HEK293 (cell line): Measurements from ENCODE around the gene ZKSCAN4.
A peak's percentile ranks its signal among the peaks of the same experiment; 100 is the strongest.

Experiments
- BCL11A ChIP-seq: fragments of 450-650 bp; formaldehyde crosslinking; IDR thresholded peaks from 2 replicates; pipeline ENCODE4 v1.5.1; 2016; ENCODE audit warnings: low read depth, missing biosample characterization, missing genetic modification characterization
- KLF10 ChIP-seq: fragments of 450-650 bp; IDR thresholded peaks from 2 replicates; pipeline ENCODE4 v1.5.1; 2018; ENCODE audit warnings: missing biosample characterization, mild to moderate bottlenecking, missing genetic modification characterization
- KLF7 ChIP-seq: fragments of 450-650 bp; formaldehyde crosslinking; IDR thresholded peaks from 2 replicates; pipeline ENCODE4 v1.5.1; 2016; ENCODE audit warnings: missing biosample characterization, missing genetic modification characterization, borderline replicate concordance
- REPIN1 ChIP-seq: fragments of 450-650 bp; formaldehyde crosslinking; IDR thresholded peaks from 2 replicates; pipeline ENCODE4 v1.5.1; 2017; ENCODE audit warnings: missing biosample characterization, missing genetic modification characterization, low read depth
- SP7 ChIP-seq: fragments of 450-650 bp; formaldehyde crosslinking; IDR thresholded peaks from 2 replicates; pipeline ENCODE4 v1.5.1; 2016; ENCODE audit warnings: missing biosample characterization, missing genetic modification characterization
- ZBTB1 ChIP-seq: fragments of 450-650 bp; formaldehyde crosslinking; IDR thresholded peaks from 2 replicates; pipeline ENCODE4 v1.5.1; 2016; ENCODE audit warnings: missing biosample characterization, missing genetic modification characterization
- ZBTB11 ChIP-seq: fragments of 450-650 bp; formaldehyde crosslinking; conservative IDR thresholded peaks from 2 replicates; pipeline ENCODE4 v1.5.1; 2016; ENCODE audit warnings: low read depth, missing biosample characterization, missing genetic modification characterization
- ZBTB17 ChIP-seq: fragments of 450-650 bp; formaldehyde crosslinking; IDR thresholded peaks from 2 replicates; pipeline ENCODE4 v1.5.1; 2016; ENCODE audit warnings: missing biosample characterization, missing genetic modification characterization
- ZFP69B ChIP-seq: fragments of 450-650 bp; formaldehyde crosslinking; IDR thresholded peaks from 2 replicates; pipeline ENCODE4 v1.5.1; 2016; ENCODE audit warnings: missing biosample characterization, missing genetic modification characterization
- ZNF112 ChIP-seq: fragments of 450-650 bp; formaldehyde crosslinking; IDR thresholded peaks from 2 replicates; pipeline ENCODE4 v1.5.0; 2017; ENCODE audit warnings: missing biosample characterization, missing genetic modification characterization
- ZNF121 ChIP-seq: fragments of 450-650 bp; formaldehyde crosslinking; IDR thresholded peaks from 2 replicates; pipeline ENCODE4 v1.5.1; 2016; ENCODE audit warnings: missing biosample characterization, missing genetic modification characterization
- ZNF140 ChIP-seq: fragments of 450-650 bp; formaldehyde crosslinking; IDR thresholded peaks from 2 replicates; pipeline ENCODE4 v1.5.1; 2016; ENCODE audit warnings: missing biosample characterization, missing genetic modification characterization
- ZNF202 ChIP-seq: fragments of 450-650 bp; formaldehyde crosslinking; IDR thresholded peaks from 2 replicates; pipeline ENCODE4 v1.5.1; 2016; ENCODE audit warnings: missing biosample characterization, missing genetic modification characterization, borderline replicate concordance
- ZNF248 ChIP-seq: fragments of 450-650 bp; formaldehyde crosslinking; IDR thresholded peaks from 2 replicates; pipeline ENCODE4 v1.5.1; 2017; ENCODE audit warnings: missing biosample characterization, missing genetic modification characterization
- ZNF391 ChIP-seq: fragments of 450-650 bp; formaldehyde crosslinking; IDR thresholded peaks from 2 replicates; pipeline ENCODE4 v1.5.1; 2016; ENCODE audit warnings: low read depth, missing biosample characterization, missing genetic modification characterization, borderline replicate concordance
- ZNF416 ChIP-seq: fragments of 450-650 bp; formaldehyde crosslinking; IDR thresholded peaks from 2 replicates; pipeline ENCODE4 v1.5.1; 2016; ENCODE audit warnings: missing biosample characterization, missing genetic modification characterization
- ZNF473 ChIP-seq: fragments of 450-650 bp; formaldehyde crosslinking; IDR thresholded peaks from 2 replicates; pipeline ENCODE4 v1.5.1; 2017; ENCODE audit warnings: missing biosample characterization, missing genetic modification characterization
- ZNF48 ChIP-seq: fragments of 450-650 bp; formaldehyde crosslinking; IDR thresholded peaks from 2 replicates; pipeline ENCODE4 v1.5.1; 2016; ENCODE audit warnings: missing biosample characterization, missing genetic modification characterization
- ZNF488 ChIP-seq: fragments of 450-650 bp; formaldehyde crosslinking; IDR thresholded peaks from 2 replicates; pipeline ENCODE4 v1.5.1; 2016; ENCODE audit warnings: missing biosample characterization, missing genetic modification characterization
- ZNF549 ChIP-seq: fragments of 450-650 bp; IDR thresholded peaks from 2 replicates; pipeline ENCODE4 v1.5.1; 2018; ENCODE audit warnings: missing biosample characterization, missing genetic modification characterization, mild to moderate bottlenecking, inconsistent platforms, moderate library complexity
- ZNF561 ChIP-seq: fragments of 450-650 bp; IDR thresholded peaks from 2 replicates; pipeline ENCODE4 v1.5.1; 2018; ENCODE audit warnings: missing biosample characterization, missing genetic modification characterization, borderline replicate concordance
- ZNF621 ChIP-seq: fragments of 450-650 bp; formaldehyde crosslinking; IDR thresholded peaks from 2 replicates; pipeline ENCODE4 v1.5.1; 2017; ENCODE audit warnings: missing biosample characterization, missing genetic modification characterization
- ZNF626 ChIP-seq: fragments of 450-650 bp; sonication (Bioruptor Pico); formaldehyde crosslinking; IDR thresholded peaks from 2 replicates; pipeline ENCODE4 v1.5.1; 2018; ENCODE audit warnings: missing biosample characterization, missing genetic modification characterization, inconsistent platforms
- ZNF660 ChIP-seq: fragments of 450-650 bp; IDR thresholded peaks from 2 replicates; pipeline ENCODE4 v1.5.1; 2018; ENCODE audit warnings: missing biosample characterization, mild to moderate bottlenecking, missing genetic modification characterization
- ZNF664 ChIP-seq: fragments of 450-650 bp; formaldehyde crosslinking; IDR thresholded peaks from 2 replicates; pipeline ENCODE4 v1.5.1; 2016; ENCODE audit warnings: missing biosample characterization, missing genetic modification characterization
- ZNF670 ChIP-seq: fragments of 450-650 bp; formaldehyde crosslinking; IDR thresholded peaks from 2 replicates; pipeline ENCODE4 v1.5.1; 2016; ENCODE audit warnings: missing biosample characterization, missing genetic modification characterization, low read depth
- ZNF701 ChIP-seq: fragments of 450-650 bp; formaldehyde crosslinking; IDR thresholded peaks from 2 replicates; pipeline ENCODE4 v1.5.1; 2016; ENCODE audit warnings: missing biosample characterization, missing genetic modification characterization
- ZNF704 ChIP-seq: fragments of 450-650 bp; formaldehyde crosslinking; IDR thresholded peaks from 2 replicates; pipeline ENCODE4 v1.5.1; 2016; ENCODE audit warnings: missing biosample characterization, missing genetic modification characterization
- ZNF76 ChIP-seq: fragments of 450-650 bp; formaldehyde crosslinking; IDR thresholded peaks from 2 replicates; pipeline ENCODE4; 2016; ENCODE audit warnings: low read depth, missing biosample characterization, missing genetic modification characterization, borderline replicate concordance
- TF ChIP-seq, protein P1 (sequence below): fragments of 450-650 bp; formaldehyde crosslinking; IDR thresholded peaks from 2 replicates; pipeline ENCODE4; 2016; ENCODE audit warnings: missing biosample characterization, missing genetic modification characterization
- TF ChIP-seq, protein P2 (sequence below): fragments of 450-650 bp; formaldehyde crosslinking; IDR thresholded peaks from 2 replicates; pipeline ENCODE4 v1.5.1; 2017; ENCODE audit warnings: missing biosample characterization, missing genetic modification characterization
- TF ChIP-seq, protein P3 (sequence below): fragments of 450-650 bp; formaldehyde crosslinking; IDR thresholded peaks from 2 replicates; pipeline ENCODE4 v1.5.1; 2017; ENCODE audit warnings: missing biosample characterization, mild to moderate bottlenecking, missing genetic modification characterization, moderate library complexity

Gene ZKSCAN4

DNA sequence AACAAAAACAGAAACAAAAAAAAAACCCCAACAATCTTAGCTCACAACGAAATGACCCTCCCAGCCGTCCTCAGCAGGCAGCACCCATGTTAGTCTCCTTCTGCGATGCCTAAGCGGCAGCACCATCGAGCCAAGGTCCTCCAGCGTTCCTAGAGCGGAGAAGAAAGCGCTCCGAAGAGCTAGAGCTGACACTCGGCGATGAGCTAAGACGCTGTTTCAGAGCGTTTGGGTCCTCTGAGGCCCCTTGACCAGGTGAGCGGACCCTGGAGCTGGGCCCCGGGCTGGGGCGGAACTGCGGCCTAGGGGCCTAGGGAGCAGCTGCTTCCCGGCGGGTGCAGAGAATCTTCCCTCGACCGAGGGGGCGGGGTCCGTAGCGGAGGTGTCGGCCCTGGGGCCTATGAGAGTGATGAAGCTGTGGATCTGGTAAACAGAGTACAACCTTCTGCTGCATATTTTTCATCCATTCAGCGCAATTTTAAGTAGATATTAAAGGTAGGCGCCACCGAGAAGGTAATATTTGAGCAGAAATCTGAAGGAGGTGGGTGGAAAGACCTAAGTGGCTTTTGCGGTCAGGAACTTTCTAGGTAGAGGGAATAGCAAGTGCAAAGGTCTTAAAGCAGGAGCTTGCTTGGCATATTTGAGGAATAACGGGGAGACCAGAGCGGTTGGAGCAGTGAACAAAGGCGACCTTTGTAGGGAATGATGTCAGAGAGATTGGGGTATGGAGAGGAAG is 15.1 kb upstream of the ZKSCAN4 start, which contains the start of gene ZSCAN26 (continued):
- TF ChIP-seq ZNF670 (tag by site-specific recombination): no peak
- no peak for TF ChIP-seq ZNF664
- TF ChIP-seq BCL11A (tag by site-specific recombination): 0 out of 2 replicates have a peak, but pooled peaks have one; percentile 58
- TF ChIP-seq ZNF701 (tag by site-specific recombination): no peak
- TF ChIP-seq, protein P1, sequence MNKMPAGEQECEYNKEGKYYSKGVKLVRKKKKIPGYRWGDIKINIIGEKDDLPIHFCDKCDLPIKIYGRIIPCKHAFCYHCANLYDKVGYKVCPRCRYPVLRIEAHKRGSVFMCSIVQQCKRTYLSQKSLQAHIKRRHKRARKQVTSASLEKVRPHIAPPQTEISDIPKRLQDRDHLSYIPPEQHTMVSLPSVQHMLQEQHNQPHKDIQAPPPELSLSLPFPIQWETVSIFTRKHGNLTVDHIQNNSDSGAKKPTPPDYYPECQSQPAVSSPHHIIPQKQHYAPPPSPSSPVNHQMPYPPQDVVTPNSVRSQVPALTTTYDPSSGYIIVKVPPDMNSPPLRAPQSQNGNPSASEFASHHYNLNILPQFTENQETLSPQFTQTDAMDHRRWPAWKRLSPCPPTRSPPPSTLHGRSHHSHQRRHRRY (tag by site-specific recombination): no peak
- TF ChIP-seq ZNF488 (tag by site-specific recombination): no peak
- TF ChIP-seq ZNF561: peak; percentile 93; the same call in 1 of the 2 replicates
- TF ChIP-seq ZBTB11: peak; percentile 71
- TF ChIP-seq KLF7 (tag by site-specific recombination): no peak
- TF ChIP-seq KLF10 (tag by site-specific recombination): peak; percentile 67
- TF ChIP-seq ZNF112: no peak
- no peak for TF ChIP-seq ZNF473 (tag by site-specific recombination)
- TF ChIP-seq ZNF48 (tag by site-specific recombination): no peak
- peak; percentile 96 for TF ChIP-seq ZNF660 (tag by site-specific recombination)
- TF ChIP-seq ZNF202 (tag by site-specific recombination): no peak
- 0 out of 2 replicates have a peak, but pooled peaks have one; percentile 23 for TF ChIP-seq REPIN1
- peak; percentile 69; the same call in 1 of the 2 replicates for TF ChIP-seq ZNF76
- no peak for TF ChIP-seq ZNF248 (tag by site-specific recombination)
- no peak for TF ChIP-seq ZNF549 (tag by site-specific recombination)
- peak; percentile 95 for TF ChIP-seq ZBTB17 (tag by site-specific recombination)
- no peak for TF ChIP-seq ZNF621 (tag by site-specific recombination)
- TF ChIP-seq ZNF416: no peak
- no peak for TF ChIP-seq ZNF391 (tag by site-specific recombination)
- no peak for TF ChIP-seq ZBTB1 (tag by site-specific recombination)
- no peak for TF ChIP-seq ZNF140 (tag by site-specific recombination)
- TF ChIP-seq, protein P2, sequence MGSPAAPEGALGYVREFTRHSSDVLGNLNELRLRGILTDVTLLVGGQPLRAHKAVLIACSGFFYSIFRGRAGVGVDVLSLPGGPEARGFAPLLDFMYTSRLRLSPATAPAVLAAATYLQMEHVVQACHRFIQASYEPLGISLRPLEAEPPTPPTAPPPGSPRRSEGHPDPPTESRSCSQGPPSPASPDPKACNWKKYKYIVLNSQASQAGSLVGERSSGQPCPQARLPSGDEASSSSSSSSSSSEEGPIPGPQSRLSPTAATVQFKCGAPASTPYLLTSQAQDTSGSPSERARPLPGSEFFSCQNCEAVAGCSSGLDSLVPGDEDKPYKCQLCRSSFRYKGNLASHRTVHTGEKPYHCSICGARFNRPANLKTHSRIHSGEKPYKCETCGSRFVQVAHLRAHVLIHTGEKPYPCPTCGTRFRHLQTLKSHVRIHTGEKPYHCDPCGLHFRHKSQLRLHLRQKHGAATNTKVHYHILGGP (tag by site-specific recombination): no peak
- TF ChIP-seq ZNF626: no peak
- peak; percentile 87 for TF ChIP-seq SP7 (tag by site-specific recombination)
- TF ChIP-seq ZNF121 (tag by site-specific recombination): peak; percentile 27; the same call in 1 of the 2 replicates
- TF ChIP-seq, protein P3, sequence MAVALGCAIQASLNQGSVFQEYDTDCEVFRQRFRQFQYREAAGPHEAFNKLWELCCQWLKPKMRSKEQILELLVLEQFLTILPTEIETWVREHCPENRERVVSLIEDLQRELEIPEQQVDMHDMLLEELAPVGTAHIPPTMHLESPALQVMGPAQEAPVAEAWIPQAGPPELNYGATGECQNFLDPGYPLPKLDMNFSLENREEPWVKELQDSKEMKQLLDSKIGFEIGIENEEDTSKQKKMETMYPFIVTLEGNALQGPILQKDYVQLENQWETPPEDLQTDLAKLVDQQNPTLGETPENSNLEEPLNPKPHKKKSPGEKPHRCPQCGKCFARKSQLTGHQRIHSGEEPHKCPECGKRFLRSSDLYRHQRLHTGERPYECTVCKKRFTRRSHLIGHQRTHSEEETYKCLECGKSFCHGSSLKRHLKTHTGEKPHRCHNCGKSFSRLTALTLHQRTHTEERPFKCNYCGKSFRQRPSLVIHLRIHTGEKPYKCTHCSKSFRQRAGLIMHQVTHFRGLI (tag by site-specific recombination): no peak
- peak; percentile 24; the same call in 1 of the 2 replicates for TF ChIP-seq ZFP69B (tag by site-specific recombination)
- TF ChIP-seq ZNF704 (tag by site-specific recombination): no peak
